Measurements from ENCODE around the gene ZDHHC3.

- TF ChIP-seq CTCF (IDR thresholded peaks at IDR 0.05) (no peak), EZH2 (IDR thresholded peaks at IDR 0.05; ENCODE audit: borderline replicate concordance, insufficient read depth, low read depth, low read length, poor library complexity, severe bottlenecking) (no peak)
These were observed 46.2 kb downstream of the ZDHHC3 start for GRCh38 chr3:44929782-44930181.
